SK-N-SH (cell line): Measurements from ENCODE around the gene MNX1. TPM values are rescaled to one million over a fixed set of nuclear protein-coding genes. Genes with fewer than 3 reads are reported as not detected.

Experiments
- CTCF ChIA-PET: fragments of 300-600, 350-600 bp; formaldehyde crosslinking; extraction: SDS; loops from one replicate; lab custom pipeline; 2021; lab: Yijun Ruan, JAX
- POLR2A ChIA-PET: fragments of 350-600 bp; sonication (Branson Sonifier 250); formaldehyde crosslinking; extraction: SDS; loops from one replicate; lab custom pipeline; 2020; ENCODE audit warnings: antibody characterized with exemption, inconsistent platforms; lab: Yijun Ruan, JAX
- DNase-seq: peaks from one replicate; pipeline ENCODE4 v3.0.0; 2012
- H2AFZ ChIP-seq: fragments of 200-600 bp; sonication (generic); 2 replicates; pipeline ENCODE4 v1.8.1; 2016; ENCODE audit warnings: antibody characterized with exemption, mild to moderate bottlenecking, low read depth
- H3F3A ChIP-seq: fragments of 200-600 bp; sonication (generic); replicated peaks from 2 replicates; pipeline ENCODE3; 2016; ENCODE audit warnings: antibody characterized with exemption, mild to moderate bottlenecking; ENCODE audit not compliant: insufficient read depth
- H3K27ac ChIP-seq, 2 experiments: fragments of 200-500 bp in 1 of 2; fragments of 200-600 bp in 1 of 2; sonication (Bioruptor generic) in 1 of 2; sonication (generic), shearing (Covaris generic) in 1 of 2; 2 replicates each; pipeline versions ENCODE4 v1.5.1 to v1.6.1; 2014 to 2016; ENCODE audit warnings: low read depth in 2 of 2, inconsistent platforms in 1 of 2, low read length in 1 of 2, mild to moderate bottlenecking in 1 of 2, mixed read lengths in 1 of 2
- H3K27me3 ChIP-seq: fragments of 200-600 bp; sonication (generic), shearing (Covaris generic); 2 replicates; pipeline ENCODE4 v1.6.1; 2016; ENCODE audit warnings: mixed run types; ENCODE audit not compliant: insufficient read depth
- H3K36me3 ChIP-seq, 2 experiments: fragments of 200-500 bp in 1 of 2; fragments of 200-600 bp in 1 of 2; sonication (Bioruptor generic) in 1 of 2; sonication (generic) in 1 of 2; replicated peaks in 1 of 2; 2 replicates each; pipeline versions ENCODE3 to v1.5.1; 2014 to 2016; ENCODE audit warnings: low read length in 1 of 2, mild to moderate bottlenecking in 1 of 2; ENCODE audit not compliant: insufficient read depth in 2 of 2, control insufficient read depth in 1 of 2
- H3K4me1 ChIP-seq, 2 experiments: fragments of 200-500 bp in 1 of 2; fragments of 200-600 bp in 1 of 2; sonication (Bioruptor generic) in 1 of 2; sonication (generic), shearing (Covaris generic) in 1 of 2; 2 replicates each; pipeline versions ENCODE4 v1.5.1 to v1.6.1; 2014 to 2016; ENCODE audit warnings: low read depth in 1 of 2, low read length in 1 of 2, mixed run types in 1 of 2; ENCODE audit not compliant: insufficient read depth in 2 of 2, control insufficient read depth in 1 of 2
- H3K4me2 ChIP-seq: fragments of 200-600 bp; sonication (generic), shearing (Covaris generic); 2 replicates; pipeline ENCODE4 v1.6.1; 2017; ENCODE audit warnings: mixed run types
- H3K4me3 ChIP-seq, 2 experiments: fragments of 200-500 bp in 1 of 2; fragments of 200-600 bp in 1 of 2; sonication (Bioruptor generic) in 1 of 2; sonication (generic), shearing (Covaris generic) in 1 of 2; 2 replicates each; pipeline versions ENCODE4 v1.5.1 to v1.8.1; 2014 to 2016; ENCODE audit warnings: low read depth in 2 of 2, inconsistent platforms in 1 of 2, low read length in 1 of 2, mild to moderate bottlenecking in 1 of 2, mixed read lengths in 1 of 2, moderate library complexity in 1 of 2
- H3K79me2 ChIP-seq: fragments of 200-600 bp; sonication (generic); 2 replicates; pipeline ENCODE4 v1.8.1; 2017; ENCODE audit warnings: mild to moderate bottlenecking; ENCODE audit not compliant: insufficient read depth
- H3K9ac ChIP-seq: fragments of 200-600 bp; sonication (generic); 2 replicates; pipeline ENCODE4 v1.6.1; 2017; ENCODE audit warnings: mixed run types
- H3K9me2 ChIP-seq: fragments of 200-600 bp; sonication (generic); 2 replicates; pipeline ENCODE4 v1.6.1; 2017; ENCODE audit warnings: mixed run types
- H3K9me3 ChIP-seq: fragments of 200-600 bp; sonication (generic); 2 replicates; pipeline ENCODE4 v1.6.1; 2017; ENCODE audit warnings: mixed run types, mild to moderate bottlenecking, moderate library complexity
- H4K20me1 ChIP-seq: fragments of 200-600 bp; sonication (generic); 2 replicates; pipeline ENCODE4 v1.6.1; 2017; ENCODE audit warnings: mild to moderate bottlenecking, mixed run types; ENCODE audit not compliant: insufficient read depth
- CHD2 ChIP-seq: fragments of 150-350 bp; IDR thresholded peaks from 2 replicates; pipeline ENCODE4 v1.6.1; 2018; ENCODE audit warnings: low read length; ENCODE audit not compliant: partially characterized antibody
- CTCF ChIP-seq: fragments of 200-600 bp; sonication (generic); IDR thresholded peaks from 2 replicates; pipeline ENCODE4 v1.6.1; 2017; ENCODE audit warnings: antibody characterized with exemption, mild to moderate bottlenecking, moderate library complexity
- EP300 ChIP-seq, 2 experiments: IDR thresholded peaks; 2 replicates each; pipeline versions ENCODE4 v1.4.0 to v1.6.1; 2012; ENCODE audit warnings: borderline replicate concordance in 1 of 2, low read depth in 1 of 2, low read length in 1 of 2
- EZH2phosphoT487 ChIP-seq: fragments of 200-600 bp; sonication (generic); IDR thresholded peaks from 2 replicates; pipeline ENCODE4 v1.6.1; 2017; ENCODE audit warnings: low read depth, mixed run types, mild to moderate bottlenecking, antibody characterized with exemption, moderate library complexity, borderline replicate concordance
- FOSL2 ChIP-seq: IDR thresholded peaks from 2 replicates; pipeline ENCODE4 v1.4.0; 2012; ENCODE audit warnings: low read depth, mild to moderate bottlenecking, moderate library complexity, borderline replicate concordance
- FOXJ3 ChIP-seq: sonication (generic); formaldehyde crosslinking; IDR thresholded peaks from 2 replicates; pipeline ENCODE4 v1.5.1; 2020; ENCODE audit warnings: mild to moderate bottlenecking, missing genetic modification reagents
- FOXM1 ChIP-seq: IDR thresholded peaks from 2 replicates; pipeline ENCODE4 v1.4.0; 2012; ENCODE audit warnings: low read depth, mild to moderate bottlenecking
- GATA2 ChIP-seq: sonication (generic); formaldehyde crosslinking; IDR thresholded peaks from 2 replicates; pipeline ENCODE4 v1.5.0; 2020; ENCODE audit warnings: mild to moderate bottlenecking, missing genetic modification reagents
- JUND ChIP-seq: IDR thresholded peaks from 2 replicates; pipeline ENCODE4 v1.4.0; 2012
- MAX ChIP-seq: IDR thresholded peaks from 2 replicates; pipeline ENCODE4 v1.4.0; 2012; ENCODE audit warnings: low read depth
- MEF2A ChIP-seq: IDR thresholded peaks from 2 replicates; pipeline ENCODE4 v1.4.0; 2012; ENCODE audit warnings: low read depth, borderline replicate concordance
- MXI1 ChIP-seq: IDR thresholded peaks from 2 replicates; pipeline ENCODE4 v1.6.1; 2012; ENCODE audit warnings: mild to moderate bottlenecking, low read depth, low read length, improper control_type of control experiment
- POLR2AphosphoS5 ChIP-seq: IDR thresholded peaks from 2 replicates; pipeline ENCODE4 v1.6.1; 2012; ENCODE audit warnings: low read depth, low read length
- SIN3A ChIP-seq: IDR thresholded peaks from 2 replicates; pipeline ENCODE4 v1.6.1; 2012; ENCODE audit warnings: low read depth, mild to moderate bottlenecking, low read length, moderate library complexity, borderline replicate concordance
- TAF1 ChIP-seq: IDR thresholded peaks from 2 replicates; pipeline ENCODE4 v1.6.1; 2012; ENCODE audit warnings: low read depth, mild to moderate bottlenecking, low read length, moderate library complexity, borderline replicate concordance
- TCF12 ChIP-seq: IDR thresholded peaks from 2 replicates; pipeline ENCODE4 v1.4.0; 2012
- TEAD4 ChIP-seq: IDR thresholded peaks from 2 replicates; pipeline ENCODE4 v1.4.0; 2012; ENCODE audit warnings: mild to moderate bottlenecking, borderline replicate concordance; ENCODE audit not compliant: insufficient read depth
- YY1 ChIP-seq: IDR thresholded peaks from 2 replicates; pipeline ENCODE4 v1.4.0; 2012; ENCODE audit warnings: low read depth, mild to moderate bottlenecking
- WGBS: methylation state at CpG from one replicate; pipeline ENCODE4 v1.1.6; 2017; ENCODE audit warnings: low lambda C conversion rate; 5-methylcytosine and 5-hydroxymethylcytosine counted together
- polyA plus RNA-seq, 3 experiments: library from polyadenylated mRNA; depleted of rRNA; stranded (reverse); fragments of >200 nt; gene quantifications; 2 replicates each; pipeline ENCODE4 v1.2.3, GENCODE V29; 2012
- TF ChIP-seq, protein P1 (sequence below): fragments of 150-350 bp; IDR thresholded peaks from 2 replicates; pipeline ENCODE4 v1.6.1; 2016; ENCODE audit warnings: mild to moderate bottlenecking, low read depth, low read length
- TF ChIP-seq, protein P2 (sequence below): fragments of 150-350 bp; IDR thresholded peaks from 2 replicates; pipeline ENCODE4 v1.6.1; 2017; ENCODE audit warnings: antibody characterized with exemption, low read length, low read depth, borderline replicate concordance

The MNX1 gene
- polyA plus RNA-seq, 1 of the 3 experiments (the other 2 are of a cell fraction) = not detected

GRCh38 chr7:157046681-157047080, 36.2 kb upstream of the MNX1 start:
- Histone ChIP-seq H3F3A (peaks cover 6% of the 10 kb centered on the region), H3K27ac (no peak overlapping the region), H2AFZ (no peak overlapping the region), H3K4me2 (no peak overlapping the region), H3K9me3 (no peaks in the 10 kb centered on the region), H3K9ac (no peak overlapping the region), H3K27me3 (peaks cover 70% of the 10 kb centered on the region), H3K36me3 (no peaks in the 10 kb centered on the region), H3K4me3 (no peak overlapping the region), H3K9me2 (no peaks in the 10 kb centered on the region), H3K4me1 (no peaks in the 10 kb centered on the region), H4K20me1 (no peaks in the 10 kb centered on the region), H3K79me2 (no peaks in the 10 kb centered on the region)
- WGBS = 22% methylated on average over 1 of the region's 1 CpG
- no peak for DNase-seq
- POLR2A ChIA-PET = no interaction called here
- TF ChIP-seq, protein P1, sequence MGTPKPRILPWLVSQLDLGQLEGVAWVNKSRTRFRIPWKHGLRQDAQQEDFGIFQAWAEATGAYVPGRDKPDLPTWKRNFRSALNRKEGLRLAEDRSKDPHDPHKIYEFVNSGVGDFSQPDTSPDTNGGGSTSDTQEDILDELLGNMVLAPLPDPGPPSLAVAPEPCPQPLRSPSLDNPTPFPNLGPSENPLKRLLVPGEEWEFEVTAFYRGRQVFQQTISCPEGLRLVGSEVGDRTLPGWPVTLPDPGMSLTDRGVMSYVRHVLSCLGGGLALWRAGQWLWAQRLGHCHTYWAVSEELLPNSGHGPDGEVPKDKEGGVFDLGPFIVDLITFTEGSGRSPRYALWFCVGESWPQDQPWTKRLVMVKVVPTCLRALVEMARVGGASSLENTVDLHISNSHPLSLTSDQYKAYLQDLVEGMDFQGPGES = no peak
- TF ChIP-seq TEAD4 = no peak
- no peak for TF ChIP-seq GATA2 (CRISPR knock-in tag)
- no peak for TF ChIP-seq CHD2
- TF ChIP-seq CTCF = no peak
- no peak for TF ChIP-seq MAX
- no peak for TF ChIP-seq MEF2A
- TF ChIP-seq YY1 = no peak
- no peak for TF ChIP-seq TCF12
- TF ChIP-seq SIN3A = no peak
- CTCF ChIA-PET = interaction anchor here (1.3 kb wide), 1 partner anchor 13 kb away, joined by 3 read pairs; no protein-coding TSS in a partner anchor

- H3F3A ChIP-seq = peaks cover 6% of the 10 kb centered on the region
- no peak overlapping the region for H3K4me2 ChIP-seq
- peaks cover 77% of the 10 kb centered on the region for H3K27me3 ChIP-seq
- no peaks in the 10 kb centered on the region for H3K79me2 ChIP-seq
- H3K9me2 ChIP-seq = no peaks in the 10 kb centered on the region
- no peaks in the 10 kb centered on the region for H3K36me3 ChIP-seq
- POLR2A ChIA-PET = no interaction called here
- no peak overlapping the region for H2AFZ ChIP-seq
- WGBS = 73% methylated on average over 27 of the region's 30 CpGs
- CTCF ChIA-PET = interaction anchor here (1.2 to 2.0 kb wide), 3 partner anchors 15 to 86 kb away, joined by 3 to 4 read pairs (median 3); no protein-coding TSS in a partner anchor
- no peak overlapping the region for H3K27ac ChIP-seq
- H3K9ac ChIP-seq = no peak overlapping the region
- no peak overlapping the region for H3K4me3 ChIP-seq
- no peak for DNase-seq
- H4K20me1 ChIP-seq = no peaks in the 10 kb centered on the region
- peaks cover 0 to 4% of the 10 kb centered on the region in 2 experiments; a peak in 1 of 4 replicates for H3K4me1 ChIP-seq
- no peaks in the 10 kb centered on the region for H3K9me3 ChIP-seq
- TF ChIP-seq MEF2A = no peak
- TF ChIP-seq FOXM1 = no peak
- TF ChIP-seq POLR2AphosphoS5 = no peak
- no peak for TF ChIP-seq FOSL2
- TF ChIP-seq CHD2 = no peak
- TF ChIP-seq EZH2phosphoT487 = no peak
- TF ChIP-seq JUND = no peak
- no peak for TF ChIP-seq FOXJ3 (CRISPR knock-in tag)
- no peak for TF ChIP-seq EP300 (IDR thresholded peaks at IDR 0.05; ENCODE audit: borderline replicate concordance in 1 of 2, low read depth in 1 of 2, low read length in 1 of 2)
- TF ChIP-seq, protein P2, sequence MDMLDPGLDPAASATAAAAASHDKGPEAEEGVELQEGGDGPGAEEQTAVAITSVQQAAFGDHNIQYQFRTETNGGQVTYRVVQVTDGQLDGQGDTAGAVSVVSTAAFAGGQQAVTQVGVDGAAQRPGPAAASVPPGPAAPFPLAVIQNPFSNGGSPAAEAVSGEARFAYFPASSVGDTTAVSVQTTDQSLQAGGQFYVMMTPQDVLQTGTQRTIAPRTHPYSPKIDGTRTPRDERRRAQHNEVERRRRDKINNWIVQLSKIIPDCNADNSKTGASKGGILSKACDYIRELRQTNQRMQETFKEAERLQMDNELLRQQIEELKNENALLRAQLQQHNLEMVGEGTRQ = no peak
- no peak for TF ChIP-seq TCF12
- TF ChIP-seq SIN3A = no peak
- TF ChIP-seq TEAD4 = no peak
- no peak for TF ChIP-seq CTCF
- no peak for TF ChIP-seq MXI1
- no peak for TF ChIP-seq TAF1
Observed at GRCh38 chr7:157044943-157045660, 34.6 kb upstream of the MNX1 start.
